ENCODE data around the gene ASAH2. TPM values are rescaled to one million over a fixed set of nuclear protein-coding genes. Genes with fewer than 3 reads are reported as not detected.
"Not testable (repeated sequence)": the region's sequence is repeated elsewhere in the genome, so short reads cannot be mapped to it uniquely, and the experiment has no call there.

Gene ASAH2
- total RNA-seq, 2 donors from 2014 or later, result 3.9 to 5.0 TPM

- intact Hi-C loops (cut with DNase I), result no loop called here
- H3K4me1 ChIP-seq, result no peaks in the 10 kb centered on the region
- H3K9me3 ChIP-seq, result no peaks in the 10 kb centered on the region
- no peak overlapping the region for H3K4me3 ChIP-seq
- H3K27ac ChIP-seq, result no peak overlapping the region
- no peaks in the 10 kb centered on the region for H3K27me3 ChIP-seq
- TF ChIP-seq CTCF (IDR thresholded peaks at IDR 0.05), result no peak
- DNase-seq, result no peak
- no peaks in the 10 kb centered on the region for H3K36me3 ChIP-seq
- no peak overlapping the region for H3K9ac ChIP-seq (ENCODE audit: low read depth in 2 of 2, low read length in 2 of 2)
These were observed 20.4 kb upstream of the ASAH2 start for GRCh38 chr10:50271564-50272250.

- H3K36me3 ChIP-seq; H3K4me3 ChIP-seq; intact Hi-C loops (cut with DNase I); H3K4me1 ChIP-seq; H3K9me3 ChIP-seq; DNase-seq; H3K27me3 ChIP-seq; H3K9ac ChIP-seq (ENCODE audit: low read depth in 2 of 2, low read length in 2 of 2); H3K27ac ChIP-seq: not testable (repeated sequence)
These were observed 16.6 kb upstream of the ASAH2 start for GRCh38 chr10:50267877-50268276.

GRCh38 chr10:50262625-50263024, 11.3 kb upstream of the ASAH2 start:
- H3K9ac ChIP-seq (ENCODE audit: low read depth in 2 of 2, low read length in 2 of 2); H3K36me3 ChIP-seq; H3K27ac ChIP-seq; H3K4me3 ChIP-seq; H3K9me3 ChIP-seq; intact Hi-C loops (cut with DNase I); H3K27me3 ChIP-seq; H3K4me1 ChIP-seq: not testable (repeated sequence)
- peak; percentile 27 for DNase-seq

- Histone ChIP-seq H3K27ac (no peak overlapping the region), H3K36me3 (no peaks in the 10 kb centered on the region), H3K27me3 (no peaks in the 10 kb centered on the region), H3K9me3 (no peaks in the 10 kb centered on the region), H3K4me3 (no peak overlapping the region), H3K9ac (ENCODE audit: low read depth in 2 of 2, low read length in 2 of 2) (no peak overlapping the region), H3K4me1 (no peaks in the 10 kb centered on the region)
- no peak for TF ChIP-seq CTCF (IDR thresholded peaks at IDR 0.05)
- intact Hi-C loops (cut with DNase I), result no loop called here
- DNase-seq, result no peak
These were observed 9.5 kb upstream of the ASAH2 start for GRCh38 chr10:50260791-50261281.

GRCh38 chr10:50254479-50254878, 3.2 kb upstream of the ASAH2 start:
- no peaks in the 10 kb centered on the region for H3K4me1 ChIP-seq
- DNase-seq, result no peak
- H3K27ac ChIP-seq, result no peak overlapping the region
- no peaks in the 10 kb centered on the region for H3K27me3 ChIP-seq
- H3K9ac ChIP-seq (ENCODE audit: low read depth in 2 of 2, low read length in 2 of 2), result no peak overlapping the region
- no peak overlapping the region for H3K4me3 ChIP-seq
- no peak for TF ChIP-seq CTCF (IDR thresholded peaks at IDR 0.05)
- H3K9me3 ChIP-seq, result no peaks in the 10 kb centered on the region
- intact Hi-C loops (cut with DNase I), result no loop called here
- H3K36me3 ChIP-seq, result no peaks in the 10 kb centered on the region

- H3K27me3 ChIP-seq, result no peaks in the 10 kb centered on the region
- no peaks in the 10 kb centered on the region for H3K36me3 ChIP-seq
- no peak overlapping the region for H3K9ac ChIP-seq (ENCODE audit: low read depth in 2 of 2, low read length in 2 of 2)
- no peak overlapping the region for H3K27ac ChIP-seq
- TF ChIP-seq CTCF (IDR thresholded peaks at IDR 0.05), result no peak
- no peak overlapping the region for H3K4me3 ChIP-seq
- H3K4me1 ChIP-seq, result no peaks in the 10 kb centered on the region
- DNase-seq, result no peak
- no peaks in the 10 kb centered on the region for H3K9me3 ChIP-seq
- intact Hi-C loops (cut with DNase I), result no loop called here
These were observed 1.0 kb downstream of the ASAH2 start for GRCh38 chr10:50250096-50250854.

All from colonic mucosa (tissue), 4 donors.